ENCODE measurements around the gene TMTC3. TPM values are rescaled to one million over a fixed set of nuclear protein-coding genes. Genes with fewer than 3 reads are reported as not detected.

Gene TMTC3
- polyA plus RNA-seq, 1 of the 3 experiments (the other 2 are of a cell fraction): 2.8 TPM

GRCh38 chr12:88248606-88249005 is 106.5 kb downstream of the TMTC3 start (continued):
- no peak for TF ChIP-seq RFX5 (IDR thresholded peaks at IDR 0.05; ENCODE audit: low read length)
- no peak for TF ChIP-seq USF1 (IDR thresholded peaks at IDR 0.05; ENCODE audit: borderline replicate concordance, low read depth)

Other genes starting within 250 kb of the TMTC3 start
- gene C12orf50, start 112.9 kb upstream of the TMTC3 start, polyA plus RNA-seq (2012; rRNA removed): 0.03 and 0.10 TPM in 2 replicates
- gene CEP290, start 219 bp upstream of the TMTC3 start, polyA plus RNA-seq (2012; rRNA removed): 6.5 and 8.9 TPM in 2 replicates

All from SK-N-SH (cell line).